Measurements from ENCODE around the gene ABT1.

DNA sequence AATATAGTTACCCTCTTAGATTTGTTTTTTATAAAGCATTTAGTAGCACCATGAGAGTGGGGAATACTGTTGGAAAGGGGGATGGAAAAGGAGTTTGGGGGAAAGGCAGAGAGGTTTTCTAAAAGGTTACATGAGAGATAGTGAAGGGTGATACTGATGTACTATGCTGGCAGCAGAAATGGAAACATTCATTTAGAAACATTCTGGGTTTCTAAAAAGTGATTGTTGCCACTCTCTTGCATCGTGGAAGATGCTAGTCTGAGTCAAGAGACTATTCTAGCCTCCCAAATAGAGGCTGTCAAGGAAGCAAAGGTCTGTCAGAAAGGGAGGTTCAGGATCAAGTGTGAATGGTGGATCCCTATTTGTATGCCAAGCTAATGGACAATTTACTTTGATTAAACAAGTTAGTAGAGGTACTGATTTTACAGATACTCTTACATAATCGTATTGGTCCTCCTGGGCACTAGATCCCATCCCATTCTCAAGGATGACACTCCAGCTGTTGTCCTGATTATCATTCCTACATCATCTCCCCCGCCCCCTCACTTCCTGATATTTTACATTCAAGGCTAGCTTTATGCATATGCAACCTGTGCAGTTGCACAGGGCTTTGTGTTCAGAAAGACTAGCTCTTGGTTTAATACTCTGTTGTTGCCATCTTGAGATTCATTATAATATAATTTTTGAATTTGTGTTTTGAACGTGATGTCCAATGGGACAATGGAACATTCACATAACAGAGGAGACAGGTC, 15.4 kb upstream of the ABT1 start:
- TF ChIP-seq, protein P1, sequence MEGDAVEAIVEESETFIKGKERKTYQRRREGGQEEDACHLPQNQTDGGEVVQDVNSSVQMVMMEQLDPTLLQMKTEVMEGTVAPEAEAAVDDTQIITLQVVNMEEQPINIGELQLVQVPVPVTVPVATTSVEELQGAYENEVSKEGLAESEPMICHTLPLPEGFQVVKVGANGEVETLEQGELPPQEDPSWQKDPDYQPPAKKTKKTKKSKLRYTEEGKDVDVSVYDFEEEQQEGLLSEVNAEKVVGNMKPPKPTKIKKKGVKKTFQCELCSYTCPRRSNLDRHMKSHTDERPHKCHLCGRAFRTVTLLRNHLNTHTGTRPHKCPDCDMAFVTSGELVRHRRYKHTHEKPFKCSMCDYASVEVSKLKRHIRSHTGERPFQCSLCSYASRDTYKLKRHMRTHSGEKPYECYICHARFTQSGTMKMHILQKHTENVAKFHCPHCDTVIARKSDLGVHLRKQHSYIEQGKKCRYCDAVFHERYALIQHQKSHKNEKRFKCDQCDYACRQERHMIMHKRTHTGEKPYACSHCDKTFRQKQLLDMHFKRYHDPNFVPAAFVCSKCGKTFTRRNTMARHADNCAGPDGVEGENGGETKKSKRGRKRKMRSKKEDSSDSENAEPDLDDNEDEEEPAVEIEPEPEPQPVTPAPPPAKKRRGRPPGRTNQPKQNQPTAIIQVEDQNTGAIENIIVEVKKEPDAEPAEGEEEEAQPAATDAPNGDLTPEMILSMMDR (IDR thresholded peaks at IDR 0.05; ENCODE audit: insufficient read depth, low read length) = no peak
- TF ChIP-seq GABPA (IDR thresholded peaks at IDR 0.05; ENCODE audit: low read depth) = no peak
- no peak for TF ChIP-seq POLR2AphosphoS5 (IDR thresholded peaks at IDR 0.05; ENCODE audit: low read depth)
- TF ChIP-seq SPI1 (IDR thresholded peaks at IDR 0.05; ENCODE audit: borderline replicate concordance, low read depth) = no peak
